Trophoblast cell (in vitro differentiated cells and primary cell): ENCODE data around the gene CCNI.

ENCODE experiments used
- DNase-seq, 2 donors: peaks; one replicate each; pipeline ENCODE4 v3.0.0-alpha.2; 2016
- H2AFZ ChIP-seq: 2 replicates; pipeline ENCODE4 v1.6.1; 2013; ENCODE audit warnings: low read length, moderate library complexity, mild to moderate bottlenecking; ENCODE audit not compliant: insufficient read depth, poor library complexity
- H2AK5ac ChIP-seq: 2 replicates; pipeline ENCODE4 v1.6.1; 2013; ENCODE audit warnings: mild to moderate bottlenecking, low read length
- H2BK120ac ChIP-seq: 2 replicates; pipeline ENCODE4 v1.6.1; 2013; ENCODE audit warnings: low read length, mild to moderate bottlenecking, moderate library complexity; ENCODE audit not compliant: insufficient read depth, poor library complexity
- H2BK12ac ChIP-seq: 2 replicates; pipeline ENCODE4 v1.6.1; 2013; ENCODE audit warnings: mild to moderate bottlenecking, low read length, moderate library complexity
- H2BK5ac ChIP-seq: 2 replicates; pipeline ENCODE4 v1.6.1; 2013; ENCODE audit warnings: low read length, low read depth, moderate library complexity, mild to moderate bottlenecking; ENCODE audit not compliant: poor library complexity
- H3K14ac ChIP-seq: 2 replicates; pipeline ENCODE4 v1.6.1; 2013; ENCODE audit warnings: mild to moderate bottlenecking, low read length
- H3K18ac ChIP-seq: 2 replicates; pipeline ENCODE4 v1.6.1; 2013; ENCODE audit warnings: mild to moderate bottlenecking, low read length
- H3K23ac ChIP-seq: 2 replicates; pipeline ENCODE4 v1.6.1; 2013; ENCODE audit warnings: low read length
- H3K27ac ChIP-seq: 2 replicates; pipeline ENCODE4 v1.5.1; 2013; ENCODE audit warnings: low read depth, mild to moderate bottlenecking, inconsistent platforms, low read length, moderate library complexity
- H3K27me3 ChIP-seq: 2 replicates; pipeline ENCODE4 v1.6.1; 2013; ENCODE audit warnings: inconsistent platforms, mild to moderate bottlenecking, low read length, moderate library complexity; ENCODE audit not compliant: insufficient read depth
- H3K36me3 ChIP-seq, 2 experiments: 1 replicate in 1 of 2; 2 replicates in 1 of 2; pipeline ENCODE4 v1.6.1; 2013; ENCODE audit warnings: low read length in 2 of 2, mild to moderate bottlenecking in 2 of 2, moderate library complexity in 1 of 2; ENCODE audit not compliant: insufficient read depth in 2 of 2, control insufficient read depth in 1 of 2
- H3K4ac ChIP-seq: 2 replicates; pipeline ENCODE4 v1.6.1; 2013; ENCODE audit warnings: low read depth, mild to moderate bottlenecking, low read length, moderate library complexity
- H3K4me1 ChIP-seq, 2 experiments: 1 replicate in 1 of 2; 2 replicates in 1 of 2; pipeline ENCODE4 v1.6.1; 2013; ENCODE audit warnings: low read length in 2 of 2, mild to moderate bottlenecking in 2 of 2, moderate library complexity in 1 of 2; ENCODE audit not compliant: insufficient read depth in 2 of 2, control insufficient read depth in 1 of 2
- H3K4me2 ChIP-seq: 2 replicates; pipeline ENCODE4 v1.6.1; 2013; ENCODE audit warnings: inconsistent platforms, mild to moderate bottlenecking, low read length, moderate library complexity
- H3K4me3 ChIP-seq: 2 replicates; pipeline ENCODE4 v1.5.1; 2013; ENCODE audit warnings: mild to moderate bottlenecking, low read depth, low read length, inconsistent platforms
- H3K79me1 ChIP-seq: one replicate; pipeline ENCODE4 v1.6.1; 2013; ENCODE audit warnings: low read length
- H3K79me2 ChIP-seq: 2 replicates; pipeline ENCODE4 v1.6.1; 2013; ENCODE audit warnings: low read length, mild to moderate bottlenecking; ENCODE audit not compliant: control insufficient read depth, insufficient read depth, poor library complexity
- H3K9ac ChIP-seq: 2 replicates; pipeline ENCODE4 v1.6.1; 2013; ENCODE audit warnings: mild to moderate bottlenecking, low read length
- H3K9me3 ChIP-seq: 2 replicates; pipeline ENCODE4 v1.6.1; 2013; ENCODE audit warnings: low read depth, mild to moderate bottlenecking, control low read depth, inconsistent platforms, low read length; ENCODE audit not compliant: insufficient read depth
- H4K12ac ChIP-seq: 2 replicates; pipeline ENCODE4 v1.6.1; 2013; ENCODE audit warnings: low read depth, mild to moderate bottlenecking, low read length, moderate library complexity
- H4K8ac ChIP-seq: 2 replicates; pipeline ENCODE4 v1.6.1; 2013; ENCODE audit warnings: low read depth, mild to moderate bottlenecking, low read length, moderate library complexity
- H4K91ac ChIP-seq: one replicate; pipeline ENCODE4 v1.6.1; 2013; ENCODE audit warnings: low read depth, mild to moderate bottlenecking, low read length, moderate library complexity
- WGBS: extraction: QIAGEN DNeasy Blood & Tissue Kit; methylation state at CpG from one replicate; pipeline ENCODE4 v1.1.7; 2013; ENCODE audit warnings: missing lambda C conversion rate; ENCODE audit not compliant: insufficient read length, insufficient coverage; ENCODE audit errors: extremely low coverage; 5-methylcytosine and 5-hydroxymethylcytosine counted together

CCNI gene

DNA sequence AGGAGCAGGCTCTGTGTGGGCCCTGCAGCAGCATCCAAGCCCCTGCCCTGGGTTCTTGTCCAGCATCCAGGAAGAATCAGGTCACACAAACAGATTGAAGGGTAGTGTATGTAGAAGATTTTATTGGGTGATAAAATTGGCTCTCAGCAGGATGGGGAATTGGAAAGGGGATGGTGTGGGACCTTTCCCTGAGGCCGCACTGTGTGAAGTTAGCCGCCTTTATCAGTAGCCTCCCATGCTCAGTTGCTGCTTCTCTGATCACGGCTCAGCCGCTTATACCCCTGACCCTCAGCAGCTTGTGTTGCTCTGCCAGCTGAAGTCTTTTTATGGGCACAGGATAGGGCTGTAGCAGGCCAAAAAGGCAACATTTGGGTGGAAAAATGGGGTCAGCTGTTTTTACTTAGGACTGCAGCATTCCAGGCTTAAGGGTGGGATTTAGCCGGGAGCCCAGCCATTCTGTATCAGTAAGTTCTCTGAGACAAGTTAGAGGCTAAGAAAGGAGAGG is 46.0 kb upstream of the CCNI start:
- Histone ChIP-seq H3K4me2 (no peak overlapping the region), H3K27me3 (no peaks in the 10 kb centered on the region), H2AFZ (no peak overlapping the region), H2BK12ac (peak overlapping the region; percentile 97), H3K14ac (peak overlapping the region; percentile 76), H3K9me3 (no peaks in the 10 kb centered on the region), H3K4ac (peak overlapping the region; percentile 61), H3K9ac (peak overlapping the region; percentile 10), H3K36me3 (no peaks in the 10 kb centered on the region), H3K23ac (no peak overlapping the region), H4K91ac (peak overlapping the region; percentile 96), H3K4me3 (no peak overlapping the region), H3K79me2 (peaks cover 5% of the 10 kb centered on the region), H4K12ac (no peak overlapping the region), H4K8ac (peak overlapping the region; percentile 59), H2BK120ac (peak overlapping the region; percentile 94), H3K79me1 (peaks cover 26% of the 10 kb centered on the region), H2BK5ac (peak overlapping the region; percentile 77), H2AK5ac (peak overlapping the region; percentile 92), H3K27ac (peak overlapping the region; percentile 93), H3K4me1 (peaks cover 13 to 20% of the 10 kb centered on the region in 2 experiments), H3K18ac (peak overlapping the region; percentile 74)
- DNase-seq, result no peak
- WGBS, result no CpG with 5 or more reads among the region's 5 CpGs

DNA sequence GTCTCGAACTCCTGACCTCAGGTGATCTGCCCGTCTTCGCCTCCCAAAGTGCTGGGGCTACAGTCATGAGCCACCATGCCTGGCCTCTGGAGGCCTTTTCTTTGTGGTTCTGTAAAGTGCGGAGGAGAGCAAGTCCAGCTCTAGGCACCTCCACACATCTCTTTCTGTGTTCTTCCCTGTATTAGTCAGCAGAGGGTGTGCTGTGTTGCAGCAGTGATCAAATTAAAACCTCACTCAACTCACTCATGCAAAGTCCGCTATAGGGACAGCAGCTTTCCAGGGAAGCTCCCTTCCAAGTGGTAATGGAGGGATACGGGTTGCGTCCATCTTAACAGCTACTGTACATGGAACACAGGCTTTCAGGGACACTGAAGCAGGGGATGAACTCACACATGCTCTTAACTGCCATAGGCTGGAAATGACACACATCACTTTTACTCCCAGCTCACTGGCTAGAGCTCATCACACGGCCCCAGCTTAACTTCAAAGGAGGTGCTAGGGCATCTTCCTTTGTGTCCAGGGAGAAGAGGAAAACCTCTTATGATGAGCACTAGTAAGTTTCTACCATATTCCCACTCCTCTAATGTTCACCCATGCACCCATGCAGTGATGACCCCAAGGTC is 45.2 kb upstream of the CCNI start:
- no peak overlapping the region for H3K9ac ChIP-seq
- H3K27ac ChIP-seq, result no peak overlapping the region
- H2BK120ac ChIP-seq, result peak overlapping the region; percentile 94
- WGBS, result no CpG with 5 or more reads among the region's 8 CpGs
- H3K23ac ChIP-seq, result no peak overlapping the region
- H3K4ac ChIP-seq, result no peak overlapping the region
- H3K36me3 ChIP-seq, result no peaks in the 10 kb centered on the region
- H3K18ac ChIP-seq, result peak overlapping the region; percentile 59
- H2AFZ ChIP-seq, result no peak overlapping the region
- peak overlapping the region; percentile 96 for H4K91ac ChIP-seq
- peak; percentile 8 to 53 for DNase-seq
- peaks cover 5% of the 10 kb centered on the region for H3K79me2 ChIP-seq
- no peak overlapping the region for H3K4me3 ChIP-seq
- H3K27me3 ChIP-seq, result no peaks in the 10 kb centered on the region
- no peak overlapping the region for H3K4me2 ChIP-seq
- H2AK5ac ChIP-seq, result peak overlapping the region; percentile 20
- H4K8ac ChIP-seq, result no peak overlapping the region
- peaks cover 12 to 19% of the 10 kb centered on the region in 2 experiments for H3K4me1 ChIP-seq
- H2BK12ac ChIP-seq, result peak overlapping the region; percentile 97
- H2BK5ac ChIP-seq, result peak overlapping the region; percentile 77
- H3K9me3 ChIP-seq, result no peaks in the 10 kb centered on the region
- H3K14ac ChIP-seq, result peak overlapping the region; percentile 76
- H4K12ac ChIP-seq, result no peak overlapping the region
- H3K79me1 ChIP-seq, result peaks cover 22% of the 10 kb centered on the region

DNA sequence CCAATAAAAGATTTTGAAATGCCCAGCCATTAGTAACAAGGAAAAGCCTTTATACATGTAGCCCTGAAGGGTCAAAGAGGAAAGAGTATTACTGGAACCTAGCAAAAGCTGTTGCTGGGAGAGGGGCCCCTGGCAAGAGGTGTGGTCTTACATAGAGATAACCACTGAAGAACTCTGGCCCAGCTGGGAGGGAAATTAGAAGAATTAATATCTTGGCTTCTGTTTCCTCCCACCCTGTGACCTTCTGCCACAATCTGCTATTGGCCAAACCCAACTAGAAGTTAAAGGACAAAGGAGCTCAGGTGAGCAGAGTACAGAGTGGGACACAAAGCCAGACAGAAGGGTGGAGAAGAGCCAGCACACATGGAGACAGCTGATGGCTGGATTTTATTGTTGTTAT is 41.9 kb upstream of the CCNI start:
- Histone ChIP-seq H3K4me3 (no peak overlapping the region), H2AK5ac (no peak overlapping the region), H3K4ac (no peak overlapping the region), H2BK120ac (no peak overlapping the region), H3K27me3 (no peaks in the 10 kb centered on the region), H3K36me3 (no peaks in the 10 kb centered on the region), H3K4me2 (no peak overlapping the region), H3K27ac (no peak overlapping the region), H3K18ac (no peak overlapping the region), H3K4me1 (peaks cover 8 to 13% of the 10 kb centered on the region in 2 experiments), H2BK12ac (no peak overlapping the region), H3K79me2 (peaks cover 5% of the 10 kb centered on the region), H4K12ac (no peak overlapping the region), H3K14ac (no peak overlapping the region), H2AFZ (no peak overlapping the region), H3K79me1 (peaks cover 13% of the 10 kb centered on the region), H3K9me3 (no peaks in the 10 kb centered on the region), H3K9ac (no peak overlapping the region), H2BK5ac (no peak overlapping the region), H4K91ac (no peak overlapping the region), H4K8ac (no peak overlapping the region), H3K23ac (no peak overlapping the region)
- DNase-seq, result no peak

DNA sequence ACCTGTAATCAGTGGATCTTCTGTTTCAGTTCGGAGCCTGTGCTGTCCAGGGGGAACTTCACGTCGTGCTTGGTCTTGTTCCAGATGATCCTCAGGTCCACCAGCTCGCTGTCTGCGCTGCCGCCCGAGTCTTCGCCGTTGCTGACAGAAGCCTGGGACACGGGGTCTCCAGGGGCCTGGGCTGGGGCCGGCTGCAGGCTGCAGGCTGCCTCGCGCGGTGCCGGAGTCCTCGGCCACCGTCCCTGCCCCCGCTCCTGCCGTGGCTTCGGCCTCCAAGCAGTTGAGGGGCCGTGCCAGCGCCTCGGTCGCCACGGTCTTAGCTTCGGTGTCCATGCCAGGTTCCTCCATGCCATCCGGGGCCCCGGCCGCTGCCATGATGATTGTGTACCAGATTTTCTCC is 37.3 kb upstream of the CCNI start:
- WGBS, result no CpG with 5 or more reads among the region's 29 CpGs
- Histone ChIP-seq H3K14ac (no peak overlapping the region), H3K18ac (no peak overlapping the region), H3K79me1 (no peaks in the 10 kb centered on the region), H4K12ac (no peak overlapping the region), H3K4me2 (no peak overlapping the region), H3K4me3 (no peak overlapping the region), H3K9me3 (no peaks in the 10 kb centered on the region), H3K36me3 (no peaks in the 10 kb centered on the region), H4K8ac (no peak overlapping the region), H2AFZ (no peak overlapping the region), H2AK5ac (no peak overlapping the region), H2BK5ac (no peak overlapping the region), H2BK12ac (no peak overlapping the region), H4K91ac (no peak overlapping the region), H2BK120ac (no peak overlapping the region), H3K4me1 (no peaks in the 10 kb centered on the region), H3K4ac (no peak overlapping the region), H3K27me3 (no peaks in the 10 kb centered on the region), H3K79me2 (no peaks in the 10 kb centered on the region), H3K23ac (no peak overlapping the region), H3K9ac (no peak overlapping the region), H3K27ac (no peak overlapping the region)
- no peak for DNase-seq
